ENCODE measurements around the gene PSD2.

DNA sequence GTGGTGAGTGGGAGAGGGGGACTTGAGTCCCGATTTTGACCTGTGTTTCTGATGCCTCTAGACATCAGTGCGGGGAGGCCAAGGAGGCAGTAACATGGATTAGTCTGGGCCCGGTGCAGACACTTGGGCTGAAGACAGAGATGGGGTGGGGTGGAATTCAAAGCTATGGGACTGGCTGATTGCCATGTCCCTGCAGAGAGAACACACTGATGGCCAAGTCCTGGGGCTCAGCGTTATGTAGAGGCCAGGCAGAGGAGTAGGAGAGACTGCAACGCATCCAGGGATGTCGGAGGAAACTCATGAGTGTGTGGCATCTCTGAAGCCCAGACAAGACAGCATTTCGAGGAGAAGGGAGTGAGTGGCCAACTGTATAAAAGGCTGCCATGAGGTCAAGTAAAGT lies 30.1 kb downstream of the PSD2 start:
- TF ChIP-seq, protein P1, sequence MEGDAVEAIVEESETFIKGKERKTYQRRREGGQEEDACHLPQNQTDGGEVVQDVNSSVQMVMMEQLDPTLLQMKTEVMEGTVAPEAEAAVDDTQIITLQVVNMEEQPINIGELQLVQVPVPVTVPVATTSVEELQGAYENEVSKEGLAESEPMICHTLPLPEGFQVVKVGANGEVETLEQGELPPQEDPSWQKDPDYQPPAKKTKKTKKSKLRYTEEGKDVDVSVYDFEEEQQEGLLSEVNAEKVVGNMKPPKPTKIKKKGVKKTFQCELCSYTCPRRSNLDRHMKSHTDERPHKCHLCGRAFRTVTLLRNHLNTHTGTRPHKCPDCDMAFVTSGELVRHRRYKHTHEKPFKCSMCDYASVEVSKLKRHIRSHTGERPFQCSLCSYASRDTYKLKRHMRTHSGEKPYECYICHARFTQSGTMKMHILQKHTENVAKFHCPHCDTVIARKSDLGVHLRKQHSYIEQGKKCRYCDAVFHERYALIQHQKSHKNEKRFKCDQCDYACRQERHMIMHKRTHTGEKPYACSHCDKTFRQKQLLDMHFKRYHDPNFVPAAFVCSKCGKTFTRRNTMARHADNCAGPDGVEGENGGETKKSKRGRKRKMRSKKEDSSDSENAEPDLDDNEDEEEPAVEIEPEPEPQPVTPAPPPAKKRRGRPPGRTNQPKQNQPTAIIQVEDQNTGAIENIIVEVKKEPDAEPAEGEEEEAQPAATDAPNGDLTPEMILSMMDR (IDR thresholded peaks at IDR 0.05; ENCODE audit: low read depth, low read length): no peak
- no peak for TF ChIP-seq EZH2phosphoT487 (IDR thresholded peaks at IDR 0.05; ENCODE audit: low read depth)

Measured in OCI-LY3 (cell line).